Esophagus squamous epithelium (tissue), 5 donors: ENCODE results near the gene TBX5. TPM values are rescaled to one million over a fixed set of nuclear protein-coding genes. Genes with fewer than 3 reads are reported as not detected.

Experiments used
- DNase-seq: peaks from one replicate; lab custom pipeline; 2025; lab: John Stamatoyannopoulos, UW
- H3K27ac ChIP-seq, 4 donors: fragments of 200-600 bp; sonication (generic); one replicate each; pipeline ENCODE4 v1.5.1; 2016 to 2019; ENCODE audit warnings: mild to moderate bottlenecking in 1 of 4
- H3K27me3 ChIP-seq, 4 donors: fragments of 200-600 bp; sonication (generic); 1 replicate in 3 of 4; 2 replicates in 1 of 4; pipeline versions ENCODE4 v1.5.1 to v1.6.0; 2017 to 2021; ENCODE audit warnings: antibody characterized with exemption in 1 of 4
- H3K36me3 ChIP-seq, 3 donors: fragments of 200-600 bp; sonication (generic); one replicate each; pipeline ENCODE4 v1.5.1; 2016 to 2019
- H3K4me1 ChIP-seq, 3 donors: fragments of 200-600 bp; sonication (generic); one replicate each; pipeline ENCODE4 v1.5.1; 2017 to 2019
- H3K4me3 ChIP-seq, 4 donors: fragments of 200-600 bp; sonication (generic); 1 replicate in 3 of 4; 2 replicates in 1 of 4; pipeline ENCODE4 v1.5.1; 2016 to 2019; ENCODE audit warnings: mild to moderate bottlenecking in 2 of 4, moderate library complexity in 1 of 4
- H3K9me3 ChIP-seq, 3 donors: fragments of 200-600 bp; sonication (generic); one replicate each; pipeline ENCODE4 v1.5.1; 2016 to 2019
- POLR2A ChIP-seq, 4 donors: fragments of 450-650 bp; IDR thresholded peaks; one replicate each; pipeline ENCODE4 v1.6.1; 2017; ENCODE audit warnings: antibody characterized with exemption in 4 of 4, mild to moderate bottlenecking in 4 of 4, moderate library complexity in 3 of 4
- WGBS, 2 donors: methylation state at CpG; one replicate each; pipeline ENCODE4 v1.1.5; 2018; 5-methylcytosine and 5-hydroxymethylcytosine counted together
- intact Hi-C: fragments of 100-400 bp; cut with DNase I; formaldehyde crosslinking; loops from one replicate; pipeline ENCODE4 v1.15.0; 2022
- total RNA-seq, 4 donors: library from RNA; depleted of rRNA; stranded (reverse); fragments of >200 nt; gene quantifications; one replicate each; pipeline ENCODE4 v1.1.0, GENCODE V29; 2016
- TF ChIP-seq, protein P1 (sequence below), 6 experiments: fragments of 450-650 bp in 4 of 6; fragments of 200-600 bp in 2 of 6; sonication (generic) in 2 of 6; IDR thresholded peaks; one replicate each; pipeline ENCODE4 v1.5.1; 2016 to 2019; ENCODE audit warnings: antibody characterized with exemption in 6 of 6, mild to moderate bottlenecking in 4 of 6, moderate library complexity in 4 of 6
- donor health status: DM: yes; HTN: yes; CAD: no.

Gene TBX5
- total RNA-seq, 4 donors from 2014 or later: 0.38 to 2.9 (median 1.5) TPM

- no peak overlapping the region for H3K4me3 ChIP-seq
- H3K27me3 ChIP-seq: peaks cover 0 to 100% (median 24%) of the 10 kb centered on the region in 4 donors
- WGBS, 2 donors: 20 to 22% methylated on average over 10 to 34 of the region's 36 CpGs
- DNase-seq: no peak
- intact Hi-C loops: no loop called here
- no peak overlapping the region for H3K27ac ChIP-seq
- no peaks in the 10 kb centered on the region for H3K9me3 ChIP-seq
- no peaks in the 10 kb centered on the region for H3K36me3 ChIP-seq
- peaks cover 0 to 7% (median 0%) of the 10 kb centered on the region in 3 donors for H3K4me1 ChIP-seq
- TF ChIP-seq, protein P1, sequence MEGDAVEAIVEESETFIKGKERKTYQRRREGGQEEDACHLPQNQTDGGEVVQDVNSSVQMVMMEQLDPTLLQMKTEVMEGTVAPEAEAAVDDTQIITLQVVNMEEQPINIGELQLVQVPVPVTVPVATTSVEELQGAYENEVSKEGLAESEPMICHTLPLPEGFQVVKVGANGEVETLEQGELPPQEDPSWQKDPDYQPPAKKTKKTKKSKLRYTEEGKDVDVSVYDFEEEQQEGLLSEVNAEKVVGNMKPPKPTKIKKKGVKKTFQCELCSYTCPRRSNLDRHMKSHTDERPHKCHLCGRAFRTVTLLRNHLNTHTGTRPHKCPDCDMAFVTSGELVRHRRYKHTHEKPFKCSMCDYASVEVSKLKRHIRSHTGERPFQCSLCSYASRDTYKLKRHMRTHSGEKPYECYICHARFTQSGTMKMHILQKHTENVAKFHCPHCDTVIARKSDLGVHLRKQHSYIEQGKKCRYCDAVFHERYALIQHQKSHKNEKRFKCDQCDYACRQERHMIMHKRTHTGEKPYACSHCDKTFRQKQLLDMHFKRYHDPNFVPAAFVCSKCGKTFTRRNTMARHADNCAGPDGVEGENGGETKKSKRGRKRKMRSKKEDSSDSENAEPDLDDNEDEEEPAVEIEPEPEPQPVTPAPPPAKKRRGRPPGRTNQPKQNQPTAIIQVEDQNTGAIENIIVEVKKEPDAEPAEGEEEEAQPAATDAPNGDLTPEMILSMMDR (IDR thresholded peaks at IDR 0.05): no peak
Observed at GRCh38 chr12:114447799-114448617, 42.1 kb upstream of the TBX5 start.

DNA sequence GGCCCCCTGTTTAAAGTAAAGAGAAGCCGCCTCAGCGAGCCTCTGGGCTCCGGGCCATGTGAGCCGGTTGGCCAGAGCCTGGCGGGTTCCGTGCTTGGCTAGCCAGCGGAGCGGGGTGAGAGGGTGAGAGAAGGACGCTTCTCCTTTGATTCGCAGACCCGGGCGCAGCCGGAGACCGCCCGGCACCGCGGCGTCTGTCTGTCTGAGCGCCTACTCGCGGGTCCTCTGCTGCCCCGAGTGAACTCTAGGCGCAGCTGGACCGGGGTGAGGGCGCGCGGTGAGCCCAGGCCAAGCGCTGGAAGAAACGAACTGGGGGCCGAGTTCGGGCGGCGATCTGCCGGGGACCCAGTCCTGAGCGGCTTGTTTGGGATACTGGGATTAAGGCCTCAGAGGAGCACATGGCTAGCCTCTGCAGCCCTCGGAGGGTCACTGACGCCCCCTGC is 41.4 kb upstream of the TBX5 start:
- DNase-seq: no peak
- H3K9me3 ChIP-seq: no peaks in the 10 kb centered on the region
- WGBS, 2 donors: 0 to 17% methylated on average over 1 to 11 of the region's 37 CpGs
- intact Hi-C loops: no loop called here
- peaks cover 0 to 100% (median 24%) of the 10 kb centered on the region in 4 donors for H3K27me3 ChIP-seq
- peak overlapping the region in 1 of 4 donors; percentile 42 for H3K4me3 ChIP-seq
- TF ChIP-seq, protein P1 (IDR thresholded peaks at IDR 0.05): no peak
- no peak for TF ChIP-seq POLR2A (IDR thresholded peaks at IDR 0.05)
- H3K4me1 ChIP-seq: peaks cover 0 to 7% (median 0%) of the 10 kb centered on the region in 3 donors
- no peaks in the 10 kb centered on the region for H3K36me3 ChIP-seq
- H3K27ac ChIP-seq: no peak overlapping the region

GRCh38 chr12:114445401-114446323 is 39.7 kb upstream of the TBX5 start:
- no peak for DNase-seq
- no peak overlapping the region for H3K4me3 ChIP-seq
- no peaks in the 10 kb centered on the region for H3K36me3 ChIP-seq
- H3K27ac ChIP-seq: no peak overlapping the region
- no peaks in the 10 kb centered on the region for H3K9me3 ChIP-seq
- intact Hi-C loops: no loop called here
- 12 to 15% methylated on average over 31 to 32 of the region's 32 CpGs for WGBS, 2 donors
- H3K27me3 ChIP-seq: peaks cover 0 to 100% (median 24%) of the 10 kb centered on the region in 4 donors
- no peak for TF ChIP-seq POLR2A (IDR thresholded peaks at IDR 0.05)
- TF ChIP-seq, protein P1 (IDR thresholded peaks at IDR 0.05): no peak
- H3K4me1 ChIP-seq: peaks cover 0 to 7% (median 0%) of the 10 kb centered on the region in 3 donors

- TF ChIP-seq POLR2A (IDR thresholded peaks at IDR 0.05): no peak
- TF ChIP-seq, protein P1 (IDR thresholded peaks at IDR 0.05): no peak
- no peak overlapping the region for H3K27ac ChIP-seq
- peaks cover 0 to 7% (median 0%) of the 10 kb centered on the region in 3 donors for H3K4me1 ChIP-seq
- peaks cover 0 to 100% (median 28%) of the 10 kb centered on the region in 4 donors for H3K27me3 ChIP-seq
- no peak for DNase-seq
- no peaks in the 10 kb centered on the region for H3K36me3 ChIP-seq
- no peak overlapping the region for H3K4me3 ChIP-seq
- 20 to 23% methylated on average over 28 to 43 of the region's 44 CpGs for WGBS, 2 donors
- intact Hi-C loops: no loop called here
- no peaks in the 10 kb centered on the region for H3K9me3 ChIP-seq
Observed at GRCh38 chr12:114444422-114445279, 38.7 kb upstream of the TBX5 start.
